Tibial artery (tissue), 4 donors: ENCODE measurements around the gene CYTH1.

Experiments used
- DNase-seq, 2 donors: peaks; one replicate each; pipeline ENCODE4 v3.0.0-alpha.2; 2019
- H3K27ac ChIP-seq, 2 donors: fragments of 200-600 bp; sonication (generic) in 1 of 2; 1 replicate in 1 of 2; 2 replicates in 1 of 2; pipeline ENCODE4 v1.5.1; 2018 to 2019; ENCODE audit warnings: mild to moderate bottlenecking in 1 of 2
- H3K27me3 ChIP-seq, 2 donors: fragments of 200-600 bp; sonication (generic) in 1 of 2; one replicate each; pipeline versions ENCODE4 v1.5.1 to v1.6.0; 2016 to 2019
- H3K36me3 ChIP-seq, 3 donors: fragments of 200-600 bp; sonication (generic) in 2 of 3; one replicate each; pipeline ENCODE4 v1.5.1; 2016 to 2019; ENCODE audit warnings: mild to moderate bottlenecking in 2 of 3
- H3K4me1 ChIP-seq, 4 donors: fragments of 200-600 bp; sonication (generic) in 2 of 4; 1 replicate in 3 of 4; 2 replicates in 1 of 4; pipeline ENCODE4 v1.5.1; 2016 to 2019
- H3K4me3 ChIP-seq, 2 donors: fragments of 200-600 bp; sonication (generic) in 1 of 2; 1 replicate in 1 of 2; 2 replicates in 1 of 2; pipeline ENCODE4 v1.5.1; 2018 to 2019; ENCODE audit warnings: mild to moderate bottlenecking in 2 of 2
- H3K9me3 ChIP-seq, 3 donors: fragments of 200-600 bp; sonication (generic) in 1 of 3; one replicate each; pipeline ENCODE4 v1.5.1; 2016 to 2019
- intact Hi-C: fragments of 100-400 bp; cut with DNase I; formaldehyde crosslinking; loops from one replicate; pipeline ENCODE4 v1.15.0; 2023; ENCODE audit warnings: low total_unique reads
- TF ChIP-seq, protein P1 (sequence below), 2 experiments: fragments of 200-600 bp in 1 of 2; fragments of 450-650 bp in 1 of 2; IDR thresholded peaks; one replicate each; pipeline ENCODE4 v1.5.1; 2017 to 2019; ENCODE audit warnings: antibody characterized with exemption in 2 of 2, mild to moderate bottlenecking in 1 of 2, moderate library complexity in 1 of 2

CYTH1 gene

DNA sequence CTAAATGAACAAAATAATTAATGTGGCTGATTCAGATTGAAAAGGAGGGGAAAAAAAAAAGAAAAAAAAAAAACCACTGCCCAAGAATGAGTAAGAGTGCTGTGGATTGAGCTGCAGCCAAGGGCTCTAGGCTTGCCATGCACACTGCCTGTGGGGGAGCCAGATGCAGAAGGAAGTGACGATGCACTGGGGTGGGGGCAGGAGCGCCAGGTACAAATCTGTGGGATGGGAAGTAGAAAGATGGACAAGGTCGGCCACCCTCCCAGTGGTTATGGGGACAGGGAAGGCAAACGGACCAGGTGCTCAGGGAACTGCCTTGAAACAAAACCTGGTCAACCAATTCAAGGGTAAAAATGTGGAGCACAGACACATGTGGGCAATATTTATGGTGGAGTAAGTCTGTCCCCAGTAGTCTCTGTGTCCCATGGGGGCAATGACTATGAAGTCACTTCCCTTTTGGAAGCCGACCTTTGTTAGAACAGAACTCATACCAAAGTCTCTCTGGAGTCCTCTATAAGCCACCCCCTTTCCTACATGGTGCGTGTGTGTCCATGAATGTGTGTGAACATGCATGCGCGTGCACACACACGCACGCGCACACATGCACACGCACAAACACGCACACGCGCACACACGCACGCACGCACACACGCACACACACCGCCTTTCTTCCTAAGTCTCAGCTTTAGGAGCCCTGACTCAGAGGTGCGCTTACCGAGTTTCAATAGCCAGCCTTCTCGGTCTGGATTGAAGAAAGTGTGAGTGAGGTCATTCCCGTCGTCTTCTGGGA, 84.3 kb downstream of the CYTH1 start:
- Histone ChIP-seq H3K4me3 (no peak overlapping the region), H3K36me3 (peaks cover 49 to 89% (median 67%) of the 10 kb centered on the region in 3 donors), H3K27ac (no peak overlapping the region), H3K4me1 (no peaks in the 10 kb centered on the region), H3K9me3 (no peaks in the 10 kb centered on the region), H3K27me3 (no peaks in the 10 kb centered on the region)
- intact Hi-C loops: no loop called here
- no peak for DNase-seq
- TF ChIP-seq, protein P1, sequence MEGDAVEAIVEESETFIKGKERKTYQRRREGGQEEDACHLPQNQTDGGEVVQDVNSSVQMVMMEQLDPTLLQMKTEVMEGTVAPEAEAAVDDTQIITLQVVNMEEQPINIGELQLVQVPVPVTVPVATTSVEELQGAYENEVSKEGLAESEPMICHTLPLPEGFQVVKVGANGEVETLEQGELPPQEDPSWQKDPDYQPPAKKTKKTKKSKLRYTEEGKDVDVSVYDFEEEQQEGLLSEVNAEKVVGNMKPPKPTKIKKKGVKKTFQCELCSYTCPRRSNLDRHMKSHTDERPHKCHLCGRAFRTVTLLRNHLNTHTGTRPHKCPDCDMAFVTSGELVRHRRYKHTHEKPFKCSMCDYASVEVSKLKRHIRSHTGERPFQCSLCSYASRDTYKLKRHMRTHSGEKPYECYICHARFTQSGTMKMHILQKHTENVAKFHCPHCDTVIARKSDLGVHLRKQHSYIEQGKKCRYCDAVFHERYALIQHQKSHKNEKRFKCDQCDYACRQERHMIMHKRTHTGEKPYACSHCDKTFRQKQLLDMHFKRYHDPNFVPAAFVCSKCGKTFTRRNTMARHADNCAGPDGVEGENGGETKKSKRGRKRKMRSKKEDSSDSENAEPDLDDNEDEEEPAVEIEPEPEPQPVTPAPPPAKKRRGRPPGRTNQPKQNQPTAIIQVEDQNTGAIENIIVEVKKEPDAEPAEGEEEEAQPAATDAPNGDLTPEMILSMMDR (IDR thresholded peaks at IDR 0.05): no peak

DNA sequence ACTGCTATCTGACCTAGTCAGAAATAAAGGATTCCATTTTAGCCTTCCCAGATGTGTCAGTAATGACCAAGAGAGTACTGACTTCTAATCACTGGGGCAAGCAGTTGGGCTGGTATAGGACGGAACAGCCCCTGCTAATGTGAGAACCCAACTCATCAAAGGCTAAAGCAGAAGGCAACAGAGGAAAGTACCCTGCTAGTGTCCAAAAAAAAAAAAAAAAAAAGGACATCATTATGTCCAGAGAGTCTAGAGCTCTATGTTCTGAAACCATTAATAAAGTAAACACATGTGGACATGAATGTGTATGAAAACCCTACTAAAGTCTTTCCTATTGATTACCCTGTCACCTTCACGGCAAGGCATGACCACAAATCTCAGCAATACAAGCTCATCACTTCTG, 85.0 kb downstream of the CYTH1 start:
- Histone ChIP-seq H3K4me1 (no peaks in the 10 kb centered on the region), H3K9me3 (no peaks in the 10 kb centered on the region), H3K36me3 (peaks cover 47 to 94% (median 71%) of the 10 kb centered on the region in 3 donors), H3K4me3 (no peak overlapping the region), H3K27ac (no peak overlapping the region), H3K27me3 (no peaks in the 10 kb centered on the region)
- intact Hi-C loops: no loop called here
- TF ChIP-seq, protein P1 (IDR thresholded peaks at IDR 0.05): no peak
- DNase-seq: no peak

DNA sequence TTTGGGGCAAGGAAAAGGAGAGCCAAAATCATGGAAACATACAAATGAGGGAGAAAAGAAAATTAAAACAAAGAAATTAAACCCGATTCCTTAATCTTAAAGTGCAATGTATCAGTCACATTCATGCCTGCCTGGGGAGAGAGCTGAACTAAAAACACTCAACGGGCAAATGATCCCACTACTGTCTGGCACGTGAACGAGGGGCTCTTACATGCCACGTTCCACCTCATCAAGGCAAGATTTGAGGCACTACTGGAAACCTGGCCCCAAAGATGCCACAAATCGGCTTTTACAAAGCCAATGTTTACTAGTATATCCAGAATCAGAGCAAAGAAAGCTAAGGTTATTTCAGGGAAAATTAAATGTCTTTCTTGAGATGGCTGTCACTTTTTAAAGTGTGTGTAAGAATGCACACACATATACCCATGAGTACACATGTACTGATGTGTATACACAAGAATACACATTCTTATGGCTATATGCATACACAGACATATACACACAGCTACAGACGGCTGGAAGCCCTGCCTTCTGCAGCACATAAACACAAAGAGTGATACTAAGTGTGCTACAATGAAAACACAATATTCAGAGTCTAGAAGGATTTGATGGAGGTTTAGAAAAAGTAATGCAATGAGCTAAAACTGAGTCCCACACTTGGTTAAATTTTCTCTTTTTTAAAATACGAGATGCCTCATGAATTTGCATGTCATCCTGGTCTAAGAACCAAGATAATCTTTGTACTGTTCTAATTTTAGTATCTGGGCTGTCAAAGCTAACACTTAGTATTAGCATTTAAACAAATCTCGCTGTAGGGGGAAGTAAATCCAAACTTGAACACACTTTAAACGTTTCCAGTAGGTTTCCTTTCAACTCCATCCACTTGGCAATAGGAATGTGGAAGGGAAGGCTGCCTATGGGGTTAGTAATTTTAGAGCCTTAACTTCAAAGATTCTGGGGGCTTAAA, 85.8 kb downstream of the CYTH1 start:
- intact Hi-C loops: no loop called here
- no peak overlapping the region for H3K4me3 ChIP-seq
- H3K27ac ChIP-seq: no peak overlapping the region
- H3K4me1 ChIP-seq: no peaks in the 10 kb centered on the region
- no peaks in the 10 kb centered on the region for H3K27me3 ChIP-seq
- no peaks in the 10 kb centered on the region for H3K9me3 ChIP-seq
- no peak for DNase-seq
- TF ChIP-seq, protein P1 (IDR thresholded peaks at IDR 0.05): no peak
- H3K36me3 ChIP-seq: peaks cover 39 to 92% (median 69%) of the 10 kb centered on the region in 3 donors

DNA sequence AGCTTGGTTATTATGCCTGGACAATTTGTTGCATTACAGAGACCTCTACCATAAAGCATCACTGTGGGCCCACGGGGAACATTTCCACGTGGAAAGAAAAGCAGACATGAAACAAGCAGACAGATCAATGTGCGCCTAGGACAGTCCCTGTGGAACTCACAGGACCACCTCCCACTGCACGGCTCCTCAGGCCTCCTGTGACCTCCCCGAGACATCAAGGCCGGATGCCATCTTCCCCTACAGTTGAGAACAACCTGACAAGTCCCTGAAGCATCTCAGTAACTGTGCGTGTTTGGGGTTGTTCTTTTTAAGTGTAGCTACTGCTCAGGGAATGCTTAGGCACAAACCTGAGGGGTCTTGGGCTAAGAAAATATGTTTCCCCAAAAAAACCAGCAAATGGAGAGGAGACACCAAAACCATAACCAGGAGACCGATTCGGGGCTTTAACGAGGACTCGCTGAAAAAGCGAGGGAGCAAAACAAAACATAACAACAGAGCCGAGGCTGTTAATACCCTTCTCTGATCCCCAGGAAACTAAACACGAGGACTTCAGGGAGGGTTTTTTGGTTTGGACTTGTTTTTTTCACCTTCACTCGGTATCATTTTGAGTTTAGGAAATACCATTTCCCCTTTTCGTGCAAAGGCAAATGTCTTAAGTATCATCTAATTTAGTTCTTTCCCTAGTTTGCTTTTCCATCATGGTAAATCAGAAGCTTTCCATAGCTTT, 87.1 kb downstream of the CYTH1 start:
- H3K27me3 ChIP-seq: no peaks in the 10 kb centered on the region
- DNase-seq: no peak
- no peaks in the 10 kb centered on the region for H3K4me1 ChIP-seq
- intact Hi-C loops: no loop called here
- TF ChIP-seq, protein P1 (IDR thresholded peaks at IDR 0.05): no peak
- H3K9me3 ChIP-seq: no peaks in the 10 kb centered on the region
- peaks cover 28 to 79% (median 60%) of the 10 kb centered on the region in 3 donors for H3K36me3 ChIP-seq
- H3K27ac ChIP-seq: no peak overlapping the region
- no peak overlapping the region for H3K4me3 ChIP-seq

DNA sequence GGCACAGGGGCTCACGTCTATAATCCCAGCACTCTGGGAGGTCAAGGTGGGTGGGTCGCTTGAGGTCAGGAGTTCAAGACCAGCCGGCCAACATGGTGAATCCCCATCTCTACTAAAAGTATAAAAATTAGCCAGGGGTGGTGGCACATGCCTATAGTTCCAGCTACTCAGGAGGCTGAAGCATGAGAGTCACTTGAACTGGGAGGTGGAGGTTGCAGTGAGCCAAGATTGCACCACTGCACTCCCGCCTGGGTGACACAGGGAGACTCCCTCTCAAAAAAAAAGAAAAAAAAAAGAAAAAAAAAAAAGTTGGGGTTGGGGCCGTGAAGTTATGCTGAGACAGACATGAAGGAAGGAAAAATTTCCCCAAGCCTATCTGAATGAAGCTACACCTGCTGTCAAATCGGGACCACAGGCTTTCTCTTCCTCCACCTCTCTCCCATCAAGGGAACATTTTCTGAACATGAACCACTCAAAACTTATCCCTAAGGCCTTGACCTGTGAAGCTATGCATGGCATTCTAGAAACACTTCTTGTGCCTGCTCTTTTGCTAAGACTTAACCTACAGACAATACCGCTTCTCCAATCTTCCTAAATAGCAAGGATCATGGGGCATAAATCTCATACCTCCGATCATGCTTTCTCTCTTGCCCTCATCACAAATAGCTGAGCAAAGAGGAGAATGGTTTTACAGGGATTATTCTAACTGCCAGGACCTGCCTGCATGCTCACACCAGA, 88.6 kb downstream of the CYTH1 start:
- H3K4me1 ChIP-seq: no peaks in the 10 kb centered on the region
- TF ChIP-seq, protein P1 (IDR thresholded peaks at IDR 0.05): no peak
- no peak overlapping the region for H3K27ac ChIP-seq
- no peak for DNase-seq
- H3K9me3 ChIP-seq: no peaks in the 10 kb centered on the region
- intact Hi-C loops: no loop called here
- no peaks in the 10 kb centered on the region for H3K27me3 ChIP-seq
- H3K4me3 ChIP-seq: no peak overlapping the region
- peaks cover 23 to 79% (median 57%) of the 10 kb centered on the region in 3 donors for H3K36me3 ChIP-seq
